DMS79 (cell line): ENCODE measurements around the gene PIRT.
"Not testable (repeated sequence)": the region's sequence is repeated elsewhere in the genome, so short reads cannot be mapped to it uniquely, and the experiment has no call there.

Source experiments
- DNase-seq: peaks from one replicate; lab custom pipeline; 2025; lab: John Stamatoyannopoulos, UW

Gene PIRT

GRCh38 chr17:10837921-10838320, at the start of gene PIRT:
Gene PIRT, minus strand, starts transcription at chr17:10838087. Its CDS starts 12,442 bp downstream, at chr17:10825645.
- no peak for DNase-seq

- no peak for DNase-seq
These were observed 44.1 kb upstream of the PIRT start for GRCh38 chr17:10881959-10882358.

- no peak for DNase-seq
These were observed 41.4 kb upstream of the PIRT start for GRCh38 chr17:10879190-10879836.

- no peak for DNase-seq
These were observed 38.2 kb upstream of the PIRT start for GRCh38 chr17:10875984-10876555.

GRCh38 chr17:10875430-10875851, 37.6 kb upstream of the PIRT start:
- DNase-seq, result no peak

GRCh38 chr17:10871914-10872313, 34.0 kb upstream of the PIRT start:
- no peak for DNase-seq

- no peak for DNase-seq
These were observed 32.6 kb upstream of the PIRT start for GRCh38 chr17:10870336-10871050.

GRCh38 chr17:10868744-10869143, 30.9 kb upstream of the PIRT start:
- not testable (repeated sequence) for DNase-seq

- no peak for DNase-seq
These were observed 21.2 kb upstream of the PIRT start for GRCh38 chr17:10859051-10859450.

- DNase-seq, result no peak
These were observed 20.1 kb upstream of the PIRT start for GRCh38 chr17:10857976-10858375.

- not testable (repeated sequence) for DNase-seq
These were observed 8.7 kb upstream of the PIRT start for GRCh38 chr17:10846636-10847035.

GRCh38 chr17:10845388-10845751, 7.5 kb upstream of the PIRT start:
- DNase-seq, result no peak

- no peak for DNase-seq
These were observed 6.9 kb upstream of the PIRT start for GRCh38 chr17:10844621-10845387.

GRCh38 chr17:10843811-10844210, 5.9 kb upstream of the PIRT start:
- no peak for DNase-seq

- DNase-seq, result no peak
These were observed 4.8 kb upstream of the PIRT start for GRCh38 chr17:10842658-10843057.

GRCh38 chr17:10838682-10839081, 795 bp upstream of the PIRT start:
- no peak for DNase-seq

- no peak for DNase-seq
These were observed 809 bp downstream of the PIRT start for GRCh38 chr17:10836966-10837590.

- no peak for DNase-seq
These were observed 1.7 kb downstream of the PIRT start for GRCh38 chr17:10836145-10836544.

- no peak for DNase-seq
These were observed 6.2 kb downstream of the PIRT start for GRCh38 chr17:10831696-10832095.

- DNase-seq, result no peak
These were observed 9.9 kb downstream of the PIRT start for GRCh38 chr17:10827898-10828552.

GRCh38 chr17:10824874-10825273, 13.0 kb downstream of the PIRT start:
- no peak for DNase-seq

- DNase-seq, result no peak
These were observed 16.1 kb downstream of the PIRT start for GRCh38 chr17:10821770-10822169.
